ENCODE measurements around the gene TSTD2.

Gene TSTD2

GRCh38 chr9:97551308-97551707 lies 81.9 kb downstream of the TSTD2 start:
- no peak for TF ChIP-seq CTCF (conservative IDR thresholded peaks at IDR 0.05; ENCODE audit: low read depth)
- ChIA-PET CTCF (no interaction called here), POLR2A (ENCODE audit: low non-redundant PET) (no interaction called here)
- no peak overlapping the region for H3K27ac ChIP-seq
- no peak for DNase-seq (ENCODE audit: low spot score)

GRCh38 chr9:97550386-97550785 lies 82.8 kb downstream of the TSTD2 start:
- POLR2A ChIA-PET (ENCODE audit: low non-redundant PET), result no interaction called here
- no peak for TF ChIP-seq CTCF (conservative IDR thresholded peaks at IDR 0.05; ENCODE audit: low read depth)

More at GRCh38 chr9:97550386-97550785, 82.8 kb downstream of the TSTD2 start:
- CTCF ChIA-PET, result no interaction called here
- no peak for DNase-seq (ENCODE audit: low spot score)
- H3K27ac ChIP-seq, result no peak overlapping the region

Data from RWPE1 (cell line).